Measurements from ENCODE around the gene RTCA.

The RTCA gene

DNA sequence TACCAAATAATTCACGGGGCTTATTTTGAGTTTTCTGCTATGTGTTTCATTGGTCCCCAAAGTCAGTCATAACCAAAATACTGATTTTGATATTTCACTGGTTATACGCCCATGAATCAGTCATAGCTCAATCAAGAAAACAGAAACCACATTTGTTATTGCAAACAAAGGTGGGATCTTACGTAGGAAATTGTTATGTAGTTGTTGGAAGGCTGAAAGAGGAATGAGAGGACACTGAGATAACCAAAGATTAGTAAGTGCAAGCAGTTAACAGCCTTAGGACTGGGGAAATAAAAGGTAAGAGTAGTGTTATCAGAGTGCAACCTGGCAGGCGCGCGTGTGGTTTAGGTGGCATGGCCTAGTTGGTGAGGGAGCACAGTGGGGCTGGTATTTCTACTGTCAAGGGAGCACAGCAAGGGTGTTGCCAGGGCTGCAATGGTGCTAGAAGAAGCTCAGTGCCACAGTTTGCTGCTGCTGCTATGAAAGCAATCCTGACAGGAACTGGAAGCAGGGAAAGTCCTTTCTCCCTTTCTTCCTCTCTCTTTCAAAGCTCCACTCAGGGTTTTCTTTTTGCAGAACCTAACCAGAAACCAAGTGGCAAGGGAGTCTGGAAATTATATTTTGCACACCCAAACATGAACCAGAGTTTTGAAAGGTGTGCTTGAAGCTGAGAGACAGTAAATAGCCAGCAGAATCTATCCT, 33.7 kb downstream of the RTCA start:
- Histone ChIP-seq H3K9me2 (replicated peaks; ENCODE audit: control insufficient read depth, low read length) (no peaks in the 10 kb centered on the region), H3K4me3 (ENCODE audit: low read length) (no peak overlapping the region), H3K79me2 (ENCODE audit: control insufficient read depth, low read length) (no peaks in the 10 kb centered on the region), H3K4me2 (ENCODE audit: low read length) (no peak overlapping the region), H3F3A (ENCODE audit: control insufficient read depth, insufficient read depth) (no peaks in the 10 kb centered on the region), H3K27ac (ENCODE audit: low read depth, low read length) (no peak overlapping the region), H4K20me1 (ENCODE audit: control insufficient read depth, insufficient read depth, low read depth, low read length) (no peaks in the 10 kb centered on the region), H3K9me3 (ENCODE audit: control insufficient read depth, insufficient read depth, low read length) (no peaks in the 10 kb centered on the region), H3K36me3 (ENCODE audit: control insufficient read depth, low read length) (no peaks in the 10 kb centered on the region), H3K4me1 (ENCODE audit: control insufficient read depth, low read length) (no peaks in the 10 kb centered on the region), H3K27me3 (ENCODE audit: control insufficient read depth, low read length) (no peaks in the 10 kb centered on the region)
- TF ChIP-seq EZH2phosphoT487 (IDR thresholded peaks at IDR 0.05; ENCODE audit: borderline replicate concordance, low read length), result no peak
- TF ChIP-seq, protein P1, sequence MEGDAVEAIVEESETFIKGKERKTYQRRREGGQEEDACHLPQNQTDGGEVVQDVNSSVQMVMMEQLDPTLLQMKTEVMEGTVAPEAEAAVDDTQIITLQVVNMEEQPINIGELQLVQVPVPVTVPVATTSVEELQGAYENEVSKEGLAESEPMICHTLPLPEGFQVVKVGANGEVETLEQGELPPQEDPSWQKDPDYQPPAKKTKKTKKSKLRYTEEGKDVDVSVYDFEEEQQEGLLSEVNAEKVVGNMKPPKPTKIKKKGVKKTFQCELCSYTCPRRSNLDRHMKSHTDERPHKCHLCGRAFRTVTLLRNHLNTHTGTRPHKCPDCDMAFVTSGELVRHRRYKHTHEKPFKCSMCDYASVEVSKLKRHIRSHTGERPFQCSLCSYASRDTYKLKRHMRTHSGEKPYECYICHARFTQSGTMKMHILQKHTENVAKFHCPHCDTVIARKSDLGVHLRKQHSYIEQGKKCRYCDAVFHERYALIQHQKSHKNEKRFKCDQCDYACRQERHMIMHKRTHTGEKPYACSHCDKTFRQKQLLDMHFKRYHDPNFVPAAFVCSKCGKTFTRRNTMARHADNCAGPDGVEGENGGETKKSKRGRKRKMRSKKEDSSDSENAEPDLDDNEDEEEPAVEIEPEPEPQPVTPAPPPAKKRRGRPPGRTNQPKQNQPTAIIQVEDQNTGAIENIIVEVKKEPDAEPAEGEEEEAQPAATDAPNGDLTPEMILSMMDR (IDR thresholded peaks at IDR 0.05; ENCODE audit: low read depth, low read length, poor library complexity, severe bottlenecking), result no peak

GRCh38 chr1:100300691-100301090, 34.7 kb downstream of the RTCA start:
- no peaks in the 10 kb centered on the region for H3K9me3 ChIP-seq (ENCODE audit: control insufficient read depth, insufficient read depth, low read length)
- no peak overlapping the region for H3K27ac ChIP-seq (ENCODE audit: low read depth, low read length)
- H3F3A ChIP-seq (ENCODE audit: control insufficient read depth, insufficient read depth), result no peaks in the 10 kb centered on the region
- no peaks in the 10 kb centered on the region for H3K36me3 ChIP-seq (ENCODE audit: control insufficient read depth, low read length)
- no peaks in the 10 kb centered on the region for H4K20me1 ChIP-seq (ENCODE audit: control insufficient read depth, insufficient read depth, low read depth, low read length)
- TF ChIP-seq, protein P1 (IDR thresholded peaks at IDR 0.05; ENCODE audit: low read depth, low read length, poor library complexity, severe bottlenecking), result no peak
- TF ChIP-seq EZH2phosphoT487 (IDR thresholded peaks at IDR 0.05; ENCODE audit: borderline replicate concordance, low read length), result no peak
- H3K4me1 ChIP-seq (ENCODE audit: control insufficient read depth, low read length), result no peaks in the 10 kb centered on the region
- no peaks in the 10 kb centered on the region for H3K9me2 ChIP-seq (replicated peaks; ENCODE audit: control insufficient read depth, low read length)
- H3K27me3 ChIP-seq (ENCODE audit: control insufficient read depth, low read length), result no peaks in the 10 kb centered on the region
- H3K79me2 ChIP-seq (ENCODE audit: control insufficient read depth, low read length), result no peaks in the 10 kb centered on the region
- H3K4me3 ChIP-seq (ENCODE audit: low read length), result no peak overlapping the region
- H3K4me2 ChIP-seq (ENCODE audit: low read length), result no peak overlapping the region

DNA sequence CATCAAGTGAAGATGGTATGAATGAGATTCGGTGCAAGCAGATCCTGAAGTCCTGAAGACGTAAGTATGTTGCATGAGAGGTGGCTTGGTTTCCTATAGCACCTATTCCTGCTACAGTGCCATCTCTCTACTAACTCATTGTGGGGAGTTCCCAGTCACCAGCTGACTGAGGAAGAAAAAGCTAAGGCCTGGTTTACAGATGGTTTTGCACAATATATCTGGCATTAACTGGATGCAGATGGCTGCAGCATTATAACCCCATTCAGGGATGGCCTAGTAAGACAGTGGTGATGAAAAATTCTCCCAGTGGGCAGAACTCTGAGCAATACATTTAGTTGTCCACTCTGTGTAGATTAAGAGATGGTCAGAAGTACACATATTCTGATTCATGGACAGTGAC, 36.7 kb downstream of the RTCA start:
- Histone ChIP-seq H3K27me3 (ENCODE audit: control insufficient read depth, low read length) (no peaks in the 10 kb centered on the region), H3K4me1 (ENCODE audit: control insufficient read depth, low read length) (no peaks in the 10 kb centered on the region), H3F3A (ENCODE audit: control insufficient read depth, insufficient read depth) (no peaks in the 10 kb centered on the region), H3K4me3 (ENCODE audit: low read length) (no peak overlapping the region), H3K27ac (ENCODE audit: low read depth, low read length) (no peak overlapping the region), H3K36me3 (ENCODE audit: control insufficient read depth, low read length) (no peaks in the 10 kb centered on the region), H3K4me2 (ENCODE audit: low read length) (no peak overlapping the region), H3K79me2 (ENCODE audit: control insufficient read depth, low read length) (no peaks in the 10 kb centered on the region), H4K20me1 (ENCODE audit: control insufficient read depth, insufficient read depth, low read depth, low read length) (no peaks in the 10 kb centered on the region), H3K9me3 (ENCODE audit: control insufficient read depth, insufficient read depth, low read length) (no peaks in the 10 kb centered on the region), H3K9me2 (replicated peaks; ENCODE audit: control insufficient read depth, low read length) (no peaks in the 10 kb centered on the region)
- TF ChIP-seq, protein P1 (IDR thresholded peaks at IDR 0.05; ENCODE audit: low read depth, low read length, poor library complexity, severe bottlenecking), result no peak
- no peak for TF ChIP-seq EZH2phosphoT487 (IDR thresholded peaks at IDR 0.05; ENCODE audit: borderline replicate concordance, low read length)
